ENCODE measurements around the gene OLFM2. TPM values are rescaled to one million over a fixed set of nuclear protein-coding genes. Genes with fewer than 3 reads are reported as not detected.
"Not testable (repeated sequence)": the region's sequence is repeated elsewhere in the genome, so short reads cannot be mapped to it uniquely, and the experiment has no call there.

OLFM2 gene
- total RNA-seq, 1 experiment from 2014 or later = 1.6 TPM

DNA sequence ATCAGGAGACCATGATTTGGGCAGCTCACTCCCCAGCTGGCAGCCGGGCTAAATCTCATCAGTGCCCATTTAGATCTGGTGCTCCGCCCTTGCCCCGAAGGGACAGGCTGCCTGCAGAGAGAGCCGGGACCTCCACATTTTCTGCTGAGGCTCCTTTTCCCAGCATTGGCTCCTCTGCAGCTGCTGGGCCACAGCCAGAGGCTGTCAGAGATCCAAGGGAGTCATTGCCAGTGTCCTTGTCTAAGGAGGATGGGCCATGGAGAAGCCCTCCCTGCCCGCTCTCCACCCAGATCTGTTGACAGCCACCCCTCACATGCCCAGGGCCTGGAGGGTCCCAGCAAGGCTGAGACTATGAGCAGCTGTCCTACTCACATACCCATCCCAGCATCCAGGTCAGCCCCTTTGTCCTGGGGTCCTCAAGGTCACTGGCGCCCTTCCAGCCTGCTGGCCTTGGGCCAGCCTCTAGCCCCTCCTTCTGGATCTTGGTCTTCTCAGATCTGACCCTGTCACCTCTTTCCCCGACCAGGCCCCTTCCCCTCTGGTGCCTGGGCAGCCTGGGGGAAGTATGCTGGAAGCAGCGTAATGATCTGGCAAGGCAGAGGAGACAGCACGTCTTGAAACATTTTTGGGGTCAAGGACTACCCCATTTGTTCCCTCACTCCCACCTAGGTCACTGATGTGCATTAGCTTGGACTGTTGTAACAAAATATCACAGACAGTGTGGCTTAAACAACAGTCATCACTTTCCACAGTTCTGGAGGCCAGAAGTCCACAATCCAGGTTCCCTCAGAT, 93.3 kb downstream of the OLFM2 start:
- no peak for DNase-seq (ENCODE audit: extremely low read depth, low read depth)

- no peak for DNase-seq (ENCODE audit: extremely low read depth, low read depth)
These were observed 96.9 kb downstream of the OLFM2 start for GRCh38 chr19:9839415-9839814.

DNA sequence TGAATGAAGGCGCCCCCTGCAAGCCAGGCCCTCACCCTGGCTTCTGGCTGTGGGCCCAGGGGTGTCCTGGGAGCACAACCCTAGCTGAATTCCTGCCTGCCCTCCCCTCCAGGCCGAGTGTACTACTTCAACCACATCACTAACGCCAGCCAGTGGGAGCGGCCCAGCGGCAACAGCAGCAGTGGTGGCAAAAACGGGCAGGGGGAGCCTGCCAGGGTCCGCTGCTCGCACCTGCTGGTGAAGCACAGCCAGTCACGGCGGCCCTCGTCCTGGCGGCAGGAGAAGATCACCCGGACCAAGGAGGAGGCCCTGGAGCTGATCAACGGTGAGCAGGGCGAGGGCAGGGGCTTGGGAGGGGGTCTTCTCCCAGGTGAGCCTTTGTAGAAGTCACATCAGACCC, 98.0 kb downstream of the OLFM2 start:
- DNase-seq (ENCODE audit: extremely low read depth, low read depth) = no peak

DNA sequence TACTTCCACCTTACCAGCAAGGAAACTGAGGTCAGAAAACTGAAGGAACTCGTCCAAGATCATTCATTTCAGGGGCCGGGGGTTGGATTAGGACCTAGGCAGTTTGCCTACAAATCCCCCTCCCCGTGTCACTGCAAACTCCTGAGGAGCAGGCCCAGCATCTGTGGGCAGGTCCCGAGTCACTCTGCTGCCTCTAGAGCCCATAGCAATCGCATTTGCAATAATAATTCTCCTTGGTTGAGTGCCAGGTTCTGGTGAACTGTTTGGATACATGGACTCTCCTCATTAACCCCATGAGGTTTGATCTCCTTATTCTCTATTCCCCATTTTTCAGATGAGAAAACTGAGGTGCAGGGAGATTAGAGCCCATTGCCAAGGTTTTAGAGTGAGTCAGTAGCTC, 100.3 kb downstream of the OLFM2 start:
- DNase-seq (ENCODE audit: extremely low read depth, low read depth) = no peak

DNA sequence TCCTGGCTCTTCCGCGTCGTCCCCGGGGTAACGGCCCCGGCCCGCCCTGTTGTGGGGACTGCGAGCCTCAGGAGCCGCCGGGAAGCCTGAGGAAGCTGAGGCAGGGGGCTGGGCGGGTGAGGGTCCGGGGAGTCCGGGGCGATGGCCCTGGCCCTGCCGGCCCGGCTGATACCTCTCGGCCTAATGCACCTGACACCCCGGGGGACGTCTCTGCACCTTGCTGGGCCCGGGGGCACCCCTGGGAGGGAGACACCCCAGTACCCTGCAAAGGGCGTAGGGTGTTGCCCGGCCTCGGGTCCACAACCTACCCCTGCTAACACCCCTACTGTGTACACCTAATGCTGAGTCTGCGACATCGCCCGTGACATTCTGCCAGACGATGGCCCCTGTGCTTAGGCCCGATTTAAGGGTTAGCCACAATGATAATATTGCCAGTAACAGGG, 100.8 kb downstream of the OLFM2 start:
- no peak for DNase-seq (ENCODE audit: extremely low read depth, low read depth)

- DNase-seq (ENCODE audit: extremely low read depth, low read depth) = peak; percentile 95
These were observed 101.4 kb downstream of the OLFM2 start, which contains the start of gene PIN1 for GRCh38 chr19:9834726-9835506. TSS of gene PIN1 (plus strand) at chr19:9835318. CDS start at chr19:9835345, 27 bp downstream.

DNA sequence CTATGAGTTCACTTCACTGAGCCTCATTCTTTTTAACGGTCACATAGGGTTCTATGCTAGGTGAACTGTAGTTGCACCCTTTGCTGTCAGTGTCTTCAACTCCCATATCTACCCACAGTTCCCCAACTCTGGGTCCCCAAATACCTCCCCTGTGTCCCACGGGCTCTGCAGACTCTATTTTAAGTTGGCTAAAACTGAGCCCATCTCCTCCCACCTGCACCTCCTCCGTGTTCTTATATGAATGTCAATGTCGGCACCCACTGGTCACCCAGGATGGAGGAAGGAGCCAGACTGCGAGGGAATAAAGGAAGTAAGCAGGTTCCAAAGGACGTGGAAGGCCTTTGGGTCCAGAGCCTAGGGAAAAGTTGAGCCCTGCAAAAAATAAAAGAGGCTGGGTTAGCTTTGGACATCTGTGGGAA, 102.0 kb downstream of the OLFM2 start:
- no peak for DNase-seq (ENCODE audit: extremely low read depth, low read depth)

DNA sequence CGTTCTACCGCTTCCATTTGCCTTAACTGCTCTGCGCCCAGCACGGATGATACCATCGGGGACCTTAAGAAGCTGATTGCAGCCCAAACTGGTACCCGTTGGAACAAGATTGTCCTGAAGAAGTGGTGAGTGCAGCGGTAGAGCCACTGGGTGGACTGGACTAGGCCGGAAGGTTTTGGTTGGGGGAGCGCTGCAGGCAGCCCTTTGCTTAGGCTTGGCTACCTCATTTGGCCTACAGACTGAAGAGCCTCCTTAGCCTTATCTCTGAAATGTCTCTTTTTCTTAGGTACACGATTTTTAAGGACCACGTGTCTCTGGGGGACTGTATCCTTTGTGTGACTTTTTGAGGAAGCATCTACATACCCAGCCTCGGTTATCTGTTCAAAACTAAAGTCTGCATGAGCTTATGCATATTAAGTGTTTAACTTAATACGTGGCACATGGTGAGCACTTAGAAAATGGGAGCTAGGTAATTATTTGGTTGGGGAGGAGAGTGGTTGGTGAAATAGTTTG, 107.7 kb downstream of the OLFM2 start:
- no peak for DNase-seq (ENCODE audit: extremely low read depth, low read depth)

DNA sequence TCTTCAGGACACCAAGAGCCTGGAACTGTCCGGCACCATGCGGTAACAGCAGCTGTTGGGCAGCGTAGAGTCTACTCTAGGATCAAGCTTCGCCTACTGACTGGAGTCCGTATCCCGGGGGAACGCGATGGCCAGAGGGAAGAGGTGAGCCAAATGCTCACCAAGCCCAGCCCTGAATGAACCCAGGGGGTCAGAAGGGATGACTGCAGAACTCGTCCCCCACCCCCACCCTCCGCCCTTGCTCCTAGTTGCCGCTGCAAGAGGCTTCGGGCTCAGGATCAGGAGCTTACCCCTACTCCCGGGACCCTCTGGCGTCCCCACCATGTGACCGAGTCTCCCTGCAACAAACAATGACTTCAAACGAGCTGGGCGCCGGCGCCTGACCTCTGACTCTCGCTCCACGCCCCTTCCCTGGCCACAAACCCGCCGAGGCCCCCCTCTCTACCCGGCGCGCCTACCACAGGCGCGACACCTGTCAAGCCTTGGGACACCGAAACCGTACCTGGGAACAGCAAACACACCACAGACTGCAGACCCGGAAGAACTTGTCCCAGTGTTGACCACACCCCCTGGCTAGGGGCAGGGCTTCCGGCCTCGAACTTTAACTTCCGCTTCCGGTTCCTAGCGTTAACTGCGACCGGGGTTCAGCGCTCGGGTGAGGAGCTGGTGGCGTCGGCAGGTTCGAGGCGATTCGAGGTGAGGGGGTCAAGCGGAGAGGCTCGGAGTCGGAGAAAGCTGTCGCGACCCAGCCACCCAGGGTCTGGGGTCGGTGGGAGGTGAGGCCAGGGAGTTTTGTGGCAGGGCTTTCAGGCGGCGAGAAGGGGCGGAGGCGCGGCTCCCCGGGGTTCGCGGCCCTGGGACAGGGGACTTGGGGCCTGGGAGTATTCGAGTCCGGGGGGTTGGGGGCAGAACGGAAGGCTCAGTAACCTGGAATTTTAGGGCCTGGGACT, 108.8 kb downstream of the OLFM2 start, which contains the start of gene UBL5:
UBL5 (plus strand) TSS at position 630 of the 950 bp plus-strand sequence. CDS start 420 bp downstream, outside the sequence.
- DNase-seq (ENCODE audit: extremely low read depth, low read depth) = peak; percentile 78

GRCh38 chr19:9823816-9824215, 112.5 kb downstream of the OLFM2 start:
- no peak for DNase-seq (ENCODE audit: extremely low read depth, low read depth)

DNA sequence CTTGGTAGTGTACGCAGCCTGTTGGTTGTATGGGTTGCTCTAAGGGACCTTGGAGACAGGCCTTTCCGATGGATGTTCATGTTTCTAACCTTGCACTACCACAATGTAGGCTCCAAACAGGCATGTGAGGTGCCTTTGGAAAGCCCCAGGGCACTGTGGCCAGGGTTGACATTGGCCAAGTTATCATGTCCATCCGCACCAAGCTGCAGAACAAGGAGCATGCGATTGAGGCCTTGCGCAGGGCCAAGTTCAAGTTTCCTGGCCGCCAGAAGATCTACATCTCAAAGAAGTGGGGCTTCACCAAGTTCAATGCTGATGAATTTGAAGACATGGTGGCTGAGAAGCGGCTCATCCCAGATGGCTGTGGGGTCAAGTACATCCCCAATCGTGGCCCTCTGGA, 116.3 kb downstream of the OLFM2 start:
- not testable (repeated sequence) for DNase-seq (ENCODE audit: extremely low read depth, low read depth)

GRCh38 chr19:9819596-9819909, 116.8 kb downstream of the OLFM2 start:
- DNase-seq (ENCODE audit: extremely low read depth, low read depth) = no peak

GRCh38 chr19:9818734-9819595, 117.3 kb downstream of the OLFM2 start, which contains the start of gene FBXL12:
TSS of gene FBXL12 (minus strand) at chr19:9819079. CDS start at chr19:9818813, 266 bp downstream.
- peak; percentile 98 for DNase-seq (ENCODE audit: extremely low read depth, low read depth)

DNA sequence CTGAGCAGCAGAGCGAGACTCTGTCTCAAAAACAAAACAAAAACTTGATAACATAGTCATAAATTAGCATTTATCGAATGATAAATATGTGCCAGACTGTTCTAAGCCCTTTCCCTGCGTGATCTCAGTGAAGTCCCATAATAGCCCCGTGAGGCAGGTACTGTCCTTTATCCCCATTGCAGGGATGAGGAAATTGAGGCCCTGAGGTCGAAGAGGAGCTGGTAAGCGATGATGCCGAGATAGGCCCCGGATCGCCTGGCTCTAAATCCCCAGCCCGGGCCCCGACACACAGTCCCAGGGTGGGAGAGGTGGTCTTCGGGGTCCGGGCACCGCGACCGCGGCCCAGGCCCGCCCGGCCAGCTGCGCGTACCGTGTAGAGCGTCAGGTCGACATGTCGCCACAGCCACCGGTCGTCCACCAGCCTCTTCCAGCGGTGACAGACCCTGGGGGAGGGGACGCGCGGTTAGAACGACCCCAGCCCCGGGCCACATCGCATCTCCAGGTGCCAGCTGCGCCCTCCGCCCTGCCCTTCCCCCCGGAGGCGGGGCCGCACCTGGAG, 118.1 kb downstream of the OLFM2 start:
- DNase-seq (ENCODE audit: extremely low read depth, low read depth) = no peak

GRCh38 chr19:9811139-9811538, 125.2 kb downstream of the OLFM2 start:
- DNase-seq (ENCODE audit: extremely low read depth, low read depth) = no peak

GRCh38 chr19:9808855-9809824, 127.2 kb downstream of the OLFM2 start:
- DNase-seq (ENCODE audit: extremely low read depth, low read depth) = no peak

DNA sequence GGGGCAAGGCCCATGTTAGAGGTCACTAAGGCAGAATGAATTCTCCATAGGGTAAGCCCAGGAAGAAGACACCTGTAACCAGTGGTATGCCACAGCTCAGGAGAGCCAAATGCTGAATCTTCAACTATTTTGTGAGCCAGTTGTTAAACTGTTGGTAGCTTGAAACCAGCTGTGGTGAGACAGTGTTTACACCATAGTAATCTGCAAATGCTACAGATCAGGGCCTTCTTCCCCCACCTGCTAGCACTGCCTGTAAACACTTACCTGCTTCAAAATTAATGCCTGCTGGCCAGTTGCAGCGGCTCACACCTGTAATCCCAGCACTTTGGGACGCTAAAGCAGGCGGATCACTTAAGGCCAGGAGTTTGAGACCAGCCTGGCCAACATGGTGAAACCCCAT, 129.5 kb downstream of the OLFM2 start:
- no peak for DNase-seq (ENCODE audit: extremely low read depth, low read depth)
